A673 (cell line): ENCODE data around the gene ADGRG3.

Experiments used
- EZH2 ChIP-seq: fragments of 200-600 bp; sonication (generic); IDR thresholded peaks from 2 replicates; pipeline ENCODE4 v1.6.1; 2017; ENCODE audit warnings: borderline replicate concordance, low read depth, mild to moderate bottlenecking, mixed read lengths, antibody characterized with exemption, low read length; ENCODE audit not compliant: poor library complexity, severe bottlenecking
- TF ChIP-seq, protein P1 (sequence below): fragments of 300-800, 200-600 bp; sonication (generic); conservative IDR thresholded peaks from 2 replicates; pipeline ENCODE4 v1.5.1; 2017; ENCODE audit warnings: low read depth, mild to moderate bottlenecking, antibody characterized with exemption, low read length, moderate library complexity, mixed read lengths

DNA sequence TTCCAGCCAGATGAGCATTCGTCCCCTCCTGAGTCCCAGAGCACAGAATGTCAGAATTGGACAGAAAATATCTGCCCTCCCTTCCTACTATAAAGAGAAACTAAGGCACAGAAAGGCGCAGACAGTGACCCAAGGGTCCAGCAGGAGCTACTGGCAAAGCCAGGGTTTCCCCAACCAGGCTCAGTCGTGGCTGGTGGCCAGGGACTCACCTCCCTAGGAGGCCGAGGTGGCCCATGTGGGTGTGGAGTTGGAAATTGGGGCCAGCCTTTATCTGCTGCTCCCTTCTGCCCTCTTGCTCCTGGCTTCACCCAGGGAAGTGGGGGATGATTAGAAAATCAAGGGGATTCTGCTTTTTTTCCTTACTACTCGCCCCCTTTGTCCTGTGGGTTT is 27.6 kb downstream of the ADGRG3 start:
- TF ChIP-seq, protein P1, sequence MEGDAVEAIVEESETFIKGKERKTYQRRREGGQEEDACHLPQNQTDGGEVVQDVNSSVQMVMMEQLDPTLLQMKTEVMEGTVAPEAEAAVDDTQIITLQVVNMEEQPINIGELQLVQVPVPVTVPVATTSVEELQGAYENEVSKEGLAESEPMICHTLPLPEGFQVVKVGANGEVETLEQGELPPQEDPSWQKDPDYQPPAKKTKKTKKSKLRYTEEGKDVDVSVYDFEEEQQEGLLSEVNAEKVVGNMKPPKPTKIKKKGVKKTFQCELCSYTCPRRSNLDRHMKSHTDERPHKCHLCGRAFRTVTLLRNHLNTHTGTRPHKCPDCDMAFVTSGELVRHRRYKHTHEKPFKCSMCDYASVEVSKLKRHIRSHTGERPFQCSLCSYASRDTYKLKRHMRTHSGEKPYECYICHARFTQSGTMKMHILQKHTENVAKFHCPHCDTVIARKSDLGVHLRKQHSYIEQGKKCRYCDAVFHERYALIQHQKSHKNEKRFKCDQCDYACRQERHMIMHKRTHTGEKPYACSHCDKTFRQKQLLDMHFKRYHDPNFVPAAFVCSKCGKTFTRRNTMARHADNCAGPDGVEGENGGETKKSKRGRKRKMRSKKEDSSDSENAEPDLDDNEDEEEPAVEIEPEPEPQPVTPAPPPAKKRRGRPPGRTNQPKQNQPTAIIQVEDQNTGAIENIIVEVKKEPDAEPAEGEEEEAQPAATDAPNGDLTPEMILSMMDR, result no peak
- no peak for TF ChIP-seq EZH2
